K562 (cell line): Measurements from ENCODE around the gene SAPCD1. TPM values are rescaled to one million over a fixed set of nuclear protein-coding genes. Genes with fewer than 3 reads are reported as not detected.

Experiments used
- HNRNPK ChIP-seq: fragments of 200-400 bp; formaldehyde crosslinking; IDR thresholded peaks from one replicate; pipeline ENCODE4 v1.6.1; 2018; ENCODE audit warnings: mild to moderate bottlenecking, low read depth, low read length; ENCODE audit not compliant: poor library complexity, severe bottlenecking
- KLF13 ChIP-seq: fragments of 450-650 bp; IDR thresholded peaks from 2 replicates; pipeline ENCODE4 v1.6.1; 2016; ENCODE audit warnings: missing genetic modification characterization, low read depth, mild to moderate bottlenecking, missing compliant biosample characterization, moderate library complexity, borderline replicate concordance
- L3MBTL2 ChIP-seq: fragments of 450-650 bp; IDR thresholded peaks from 2 replicates; pipeline ENCODE4 v1.6.1; 2016; ENCODE audit warnings: mild to moderate bottlenecking, moderate library complexity
- LCOR ChIP-seq: sonication (generic); formaldehyde crosslinking; IDR thresholded peaks from 2 replicates; pipeline ENCODE4 v1.8.0; 2022; ENCODE audit warnings: mild to moderate bottlenecking, missing genetic modification reagents
- NR2C2 ChIP-seq, 2 experiments: fragments of 200-800 bp in 1 of 2; sonication (Bioruptor generic) in 1 of 2; sonication (generic) in 1 of 2; formaldehyde crosslinking in 1 of 2; IDR thresholded peaks; 2 replicates each; pipeline versions ENCODE4 v1.6.1 to v1.8.0; 2016 to 2022; ENCODE audit warnings: mild to moderate bottlenecking in 1 of 2, missing compliant biosample characterization in 1 of 2, missing genetic modification characterization in 1 of 2, missing genetic modification reagents in 1 of 2
- PURB ChIP-seq: sonication (generic); formaldehyde crosslinking; IDR thresholded peaks from 2 replicates; pipeline ENCODE4 v1.9.0; 2021; ENCODE audit warnings: low read depth, mild to moderate bottlenecking, missing genetic modification reagents
- RBM39 ChIP-seq: fragments of 200-400 bp; formaldehyde crosslinking; optimal IDR thresholded peaks from 2 replicates; pipeline ENCODE3; 2018; ENCODE audit warnings: low read depth, low read length
- SETDB1 ChIP-seq: IDR thresholded peaks from one replicate; pipeline ENCODE4 v1.6.1; 2012; ENCODE audit warnings: low read length, control low read depth, inconsistent platforms
- SMC3 ChIP-seq: conservative IDR thresholded peaks from 2 replicates; pipeline ENCODE4 v1.6.1; 2011; ENCODE audit warnings: low read depth, low read length, improper control_type of control experiment; ENCODE audit not compliant: insufficient read depth
- SPI1 ChIP-seq: IDR thresholded peaks from 2 replicates; pipeline ENCODE4 v1.6.1; 2011; ENCODE audit warnings: low read depth, low read length, control low read depth, borderline replicate concordance
- STAG1 ChIP-seq: sonication (generic); formaldehyde crosslinking; IDR thresholded peaks from 2 replicates; pipeline ENCODE4 v1.5.0; 2020; ENCODE audit warnings: missing genetic modification reagents, borderline replicate concordance
- TCF7 ChIP-seq: sonication (generic); IDR thresholded peaks from 2 replicates; pipeline ENCODE4 v1.6.1; 2016; ENCODE audit warnings: antibody characterized with exemption, borderline replicate concordance
- ZNF184 ChIP-seq: sonication (generic); formaldehyde crosslinking; IDR thresholded peaks from 2 replicates; pipeline ENCODE4 v1.5.0; 2020; ENCODE audit warnings: missing genetic modification reagents
- ZNF324 ChIP-seq: fragments of 250-450 bp; sonication (Bioruptor Pico); IDR thresholded peaks from 2 replicates; pipeline ENCODE4 v1.4.0; 2020; ENCODE audit warnings: mild to moderate bottlenecking
- ZNF586 ChIP-seq: fragments of 450-650 bp; formaldehyde crosslinking; conservative IDR thresholded peaks from 2 replicates; pipeline ENCODE4 v1.4.0; 2020; ENCODE audit warnings: mild to moderate bottlenecking, moderate library complexity
- polyA plus RNA-seq, 8 experiments: library from polyadenylated mRNA; depleted of rRNA in 4 of 8; stranded (reverse) in 5 of 8; unstranded in 3 of 8; fragments of >200 nt; fragmentation: Nextera tagmentation in 2 of 8; fragmentation: Illumina TruSeq in 1 of 8; extraction: Ambion mirVana in 2 of 8; extraction: Trizol in 1 of 8; gene quantifications; 2 replicates each; pipeline versions ENCODE4 v1.2.1 to v1.2.3, GENCODE V29; 2011 to 2014; ENCODE audit warnings: inconsistent platforms in 1 of 8, missing spikeins in 1 of 8
- total RNA-seq, 7 experiments: library from RNA; depleted of rRNA in 6 of 7; stranded (reverse); fragments of >200 nt in 6 of 7; fragmentation: Illumina TruSeq in 2 of 7; extraction: Trizol in 2 of 7; gene quantifications; 2 replicates each; pipeline versions ENCODE4 v1.2.1 to v1.2.3, GENCODE V29; 2011 to 2021; ENCODE audit warnings: low replicate concordance in 1 of 7
- TF ChIP-seq, protein P1 (sequence below): fragments of 450-650 bp; IDR thresholded peaks from 2 replicates; pipeline ENCODE4 v1.6.1; 2016; ENCODE audit warnings: borderline replicate concordance
- TF ChIP-seq, protein P2 (sequence below), 2 experiments: IDR thresholded peaks; 2 replicates each; pipeline ENCODE4 v1.6.1; 2011; ENCODE audit warnings: borderline replicate concordance in 1 of 2, control low read depth in 1 of 2, low read depth in 1 of 2, low read length in 1 of 2, mild to moderate bottlenecking in 1 of 2, mixed read lengths in 1 of 2, moderate library complexity in 1 of 2; ENCODE audit not compliant: insufficient read depth in 1 of 2, insufficient read length in 1 of 2, poor library complexity in 1 of 2, severe bottlenecking in 1 of 2; ENCODE audit errors: extremely low read depth in 1 of 2
- TF ChIP-seq, protein P3 (sequence below): fragments of 250-450 bp; sonication (Bioruptor Pico); IDR thresholded peaks from 2 replicates; pipeline ENCODE4 v1.5.0; 2020; ENCODE audit warnings: mild to moderate bottlenecking
- TF ChIP-seq, protein P4 (sequence below): fragments of 250-450 bp; sonication (Bioruptor Pico); IDR thresholded peaks from 2 replicates; pipeline ENCODE4 v1.4.0; 2020
- TF ChIP-seq, protein P5 (sequence below): sonication (generic); formaldehyde crosslinking; IDR thresholded peaks from 2 replicates; pipeline ENCODE4 v1.8.0; 2022; ENCODE audit warnings: missing genetic modification reagents, mild to moderate bottlenecking, moderate library complexity, borderline replicate concordance

The SAPCD1 gene
- total and polyA plus RNA-seq, 9 of the 15 experiments (the other 6 are each of a cell fraction or from before 2014, with no cell fraction given), result 2.6 to 30.2 (median 7.4) TPM

DNA sequence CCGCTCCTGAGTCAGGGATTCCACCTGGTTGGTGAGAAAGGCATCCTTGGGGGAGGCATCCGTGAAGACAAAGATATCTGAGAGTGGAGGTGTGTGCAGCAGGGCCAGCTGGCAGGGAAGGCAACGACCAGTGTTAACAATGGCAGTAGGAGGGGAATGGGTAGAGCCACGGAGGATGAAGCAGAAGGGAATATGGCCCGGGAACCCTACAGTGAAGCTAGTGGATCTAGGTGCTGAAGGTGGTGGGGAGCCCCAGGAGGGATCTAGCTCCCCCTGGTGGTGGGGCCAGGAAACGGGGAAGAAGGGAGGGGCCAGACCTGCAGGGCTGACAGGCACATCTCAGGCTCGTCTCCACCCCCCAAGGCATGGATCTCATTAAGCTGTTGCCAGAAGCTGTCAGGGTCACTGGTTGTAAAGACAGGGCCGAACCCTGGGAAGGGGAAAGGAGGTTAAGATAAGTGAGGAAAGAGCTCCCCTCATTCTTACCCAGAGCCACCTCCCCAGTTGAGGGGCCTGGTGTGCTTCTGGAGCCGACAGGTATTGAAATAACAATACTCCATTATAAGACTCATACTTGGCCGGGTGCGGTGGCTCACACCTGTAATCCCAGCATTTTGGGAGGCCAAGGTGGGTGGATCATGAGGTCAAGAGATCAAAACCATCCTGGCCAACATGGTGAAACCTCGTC lies 7.4 kb downstream of the SAPCD1 start (continued):
- TF ChIP-seq, protein P1, sequence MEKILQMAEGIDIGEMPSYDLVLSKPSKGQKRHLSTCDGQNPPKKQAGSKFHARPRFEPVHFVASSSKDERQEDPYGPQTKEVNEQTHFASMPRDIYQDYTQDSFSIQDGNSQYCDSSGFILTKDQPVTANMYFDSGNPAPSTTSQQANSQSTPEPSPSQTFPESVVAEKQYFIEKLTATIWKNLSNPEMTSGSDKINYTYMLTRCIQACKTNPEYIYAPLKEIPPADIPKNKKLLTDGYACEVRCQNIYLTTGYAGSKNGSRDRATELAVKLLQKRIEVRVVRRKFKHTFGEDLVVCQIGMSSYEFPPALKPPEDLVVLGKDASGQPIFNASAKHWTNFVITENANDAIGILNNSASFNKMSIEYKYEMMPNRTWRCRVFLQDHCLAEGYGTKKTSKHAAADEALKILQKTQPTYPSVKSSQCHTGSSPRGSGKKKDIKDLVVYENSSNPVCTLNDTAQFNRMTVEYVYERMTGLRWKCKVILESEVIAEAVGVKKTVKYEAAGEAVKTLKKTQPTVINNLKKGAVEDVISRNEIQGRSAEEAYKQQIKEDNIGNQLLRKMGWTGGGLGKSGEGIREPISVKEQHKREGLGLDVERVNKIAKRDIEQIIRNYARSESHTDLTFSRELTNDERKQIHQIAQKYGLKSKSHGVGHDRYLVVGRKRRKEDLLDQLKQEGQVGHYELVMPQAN, result peak; percentile 61; the same call in 1 of the 2 replicates
- peak; percentile 42; the same call in 1 of the 2 replicates for TF ChIP-seq SPI1
- TF ChIP-seq, protein P2, sequence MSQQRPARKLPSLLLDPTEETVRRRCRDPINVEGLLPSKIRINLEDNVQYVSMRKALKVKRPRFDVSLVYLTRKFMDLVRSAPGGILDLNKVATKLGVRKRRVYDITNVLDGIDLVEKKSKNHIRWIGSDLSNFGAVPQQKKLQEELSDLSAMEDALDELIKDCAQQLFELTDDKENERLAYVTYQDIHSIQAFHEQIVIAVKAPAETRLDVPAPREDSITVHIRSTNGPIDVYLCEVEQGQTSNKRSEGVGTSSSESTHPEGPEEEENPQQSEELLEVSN (IDR thresholded peaks at IDR 0.05; ENCODE audit: borderline replicate concordance in 1 of 2, extremely low read depth in 1 of 2, insufficient read depth in 1 of 2, insufficient read length in 1 of 2, low read depth in 1 of 2, low read length in 1 of 2, poor library complexity in 1 of 2, severe bottlenecking in 1 of 2), result peak in 1 of 2 experiments; percentile 32
- TF ChIP-seq, protein P3, sequence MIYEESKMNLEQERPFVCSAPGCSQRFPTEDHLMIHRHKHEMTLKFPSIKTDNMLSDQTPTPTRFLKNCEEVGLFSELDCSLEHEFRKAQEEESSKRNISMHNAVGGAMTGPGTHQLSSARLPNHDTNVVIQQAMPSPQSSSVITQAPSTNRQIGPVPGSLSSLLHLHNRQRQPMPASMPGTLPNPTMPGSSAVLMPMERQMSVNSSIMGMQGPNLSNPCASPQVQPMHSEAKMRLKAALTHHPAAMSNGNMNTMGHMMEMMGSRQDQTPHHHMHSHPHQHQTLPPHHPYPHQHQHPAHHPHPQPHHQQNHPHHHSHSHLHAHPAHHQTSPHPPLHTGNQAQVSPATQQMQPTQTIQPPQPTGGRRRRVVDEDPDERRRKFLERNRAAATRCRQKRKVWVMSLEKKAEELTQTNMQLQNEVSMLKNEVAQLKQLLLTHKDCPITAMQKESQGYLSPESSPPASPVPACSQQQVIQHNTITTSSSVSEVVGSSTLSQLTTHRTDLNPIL, result no peak
- TF ChIP-seq RBM39, result peak; percentile 87
- TF ChIP-seq STAG1 (CRISPR knock-in tag), result peak; percentile 85
- 0 out of 2 replicates have a peak, but pooled peaks have one; percentile 47 for TF ChIP-seq NR2C2 (CRISPR knock-in tag; IDR thresholded peaks at IDR 0.05)
- no peak for TF ChIP-seq NR2C2 (tag; IDR thresholded peaks at IDR 0.05)
- TF ChIP-seq, protein P4, sequence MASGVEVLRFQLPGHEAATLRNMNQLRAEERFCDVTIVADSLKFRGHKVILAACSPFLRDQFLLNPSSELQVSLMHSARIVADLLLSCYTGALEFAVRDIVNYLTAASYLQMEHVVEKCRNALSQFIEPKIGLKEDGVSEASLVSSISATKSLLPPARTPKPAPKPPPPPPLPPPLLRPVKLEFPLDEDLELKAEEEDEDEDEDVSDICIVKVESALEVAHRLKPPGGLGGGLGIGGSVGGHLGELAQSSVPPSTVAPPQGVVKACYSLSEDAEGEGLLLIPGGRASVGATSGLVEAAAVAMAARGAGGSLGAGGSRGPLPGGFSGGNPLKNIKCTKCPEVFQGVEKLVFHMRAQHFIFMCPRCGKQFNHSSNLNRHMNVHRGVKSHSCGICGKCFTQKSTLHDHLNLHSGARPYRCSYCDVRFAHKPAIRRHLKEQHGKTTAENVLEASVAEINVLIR (CRISPR knock-in tag), result no peak
- 0 out of 2 replicates have a peak, but pooled peaks have one; percentile 33 for TF ChIP-seq TCF7
- peak; percentile 79 for TF ChIP-seq KLF13 (tag)
- TF ChIP-seq, protein P5, sequence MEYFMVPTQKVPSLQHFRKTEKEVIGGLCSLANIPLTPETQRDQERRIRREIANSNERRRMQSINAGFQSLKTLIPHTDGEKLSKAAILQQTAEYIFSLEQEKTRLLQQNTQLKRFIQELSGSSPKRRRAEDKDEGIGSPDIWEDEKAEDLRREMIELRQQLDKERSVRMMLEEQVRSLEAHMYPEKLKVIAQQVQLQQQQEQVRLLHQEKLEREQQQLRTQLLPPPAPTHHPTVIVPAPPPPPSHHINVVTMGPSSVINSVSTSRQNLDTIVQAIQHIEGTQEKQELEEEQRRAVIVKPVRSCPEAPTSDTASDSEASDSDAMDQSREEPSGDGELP (CRISPR knock-in tag), result peak; percentile 91
- TF ChIP-seq ZNF586 (CRISPR knock-in tag), result no peak
- TF ChIP-seq L3MBTL2, result peak; percentile 66
- TF ChIP-seq SETDB1, result no peak
- 0 out of 2 replicates have a peak, but pooled peaks have one; percentile 10 for TF ChIP-seq LCOR (CRISPR knock-in tag)
- TF ChIP-seq ZNF324 (CRISPR knock-in tag), result no peak
- TF ChIP-seq HNRNPK, result no peak
- TF ChIP-seq PURB (CRISPR knock-in tag), result no peak; the same call in 1 of the 2 replicates
- TF ChIP-seq SMC3, result peak; percentile 99
- TF ChIP-seq ZNF184 (CRISPR knock-in tag), result no peak
